H1 (cell line): ENCODE measurements around the gene BCL2L1. TPM values are rescaled to one million over a fixed set of nuclear protein-coding genes. Genes with fewer than 3 reads are reported as not detected.

ENCODE experiments used
- CTCF ChIA-PET: fragments of 300-600 bp; sonication (Branson Sonifier 250); formaldehyde crosslinking; loops from one replicate; lab custom pipeline; 2021; ENCODE audit not compliant: partially characterized antibody; lab: Charles Lee
- POLR2A ChIA-PET: fragments of 300-600 bp; sonication (Branson Sonifier 250); formaldehyde crosslinking; loops from one replicate; lab custom pipeline; 2021; ENCODE audit warnings: inconsistent platforms; ENCODE audit not compliant: partially characterized antibody; lab: Charles Lee
- DNase-seq, 2 experiments: peaks; one replicate each; pipeline versions ENCODE4 v3.0.0 to v3.0.0-alpha.2; 2010 to 2022; ENCODE audit warnings: low spot score in 2 of 2, low read depth in 1 of 2, mixed read lengths in 1 of 2
- FAIRE-seq: peaks from 2 replicates; lab custom pipeline; 2011; peaks lifted over from hg19 to GRCh38; lab: Jason Lieb, UNC
- H2AFZ ChIP-seq: 2 replicates; pipeline ENCODE4 v1.8.1; 2012; ENCODE audit warnings: low read length, inconsistent platforms
- H2AK5ac ChIP-seq: 2 replicates; pipeline ENCODE4 v1.6.1; 2013; ENCODE audit warnings: low read depth, low read length
- H2BK120ac ChIP-seq: replicated peaks from 2 replicates; pipeline ENCODE3; 2013; ENCODE audit warnings: low read depth, low read length, inconsistent platforms
- H2BK12ac ChIP-seq: 2 replicates; pipeline ENCODE4 v1.6.1; 2013; ENCODE audit warnings: low read depth, low read length
- H2BK15ac ChIP-seq: 2 replicates; pipeline ENCODE4 v1.6.1; 2013; ENCODE audit warnings: low read length
- H2BK20ac ChIP-seq: 2 replicates; pipeline ENCODE4 v1.6.1; 2013; ENCODE audit warnings: low read length
- H2BK5ac ChIP-seq: 2 replicates; pipeline ENCODE4 v1.6.1; 2013; ENCODE audit warnings: low read depth, low read length
- H3K14ac ChIP-seq: 2 replicates; pipeline ENCODE4 v1.6.1; 2013; ENCODE audit warnings: inconsistent platforms; ENCODE audit not compliant: insufficient read length
- H3K18ac ChIP-seq: 2 replicates; pipeline ENCODE4 v1.6.1; 2013; ENCODE audit warnings: low read length; ENCODE audit errors: extremely low read depth
- H3K23ac ChIP-seq: 2 replicates; pipeline ENCODE4 v1.6.1; 2013; ENCODE audit warnings: inconsistent platforms; ENCODE audit not compliant: insufficient read length
- H3K23me2 ChIP-seq: 2 replicates; pipeline ENCODE4 v1.6.1; 2013; ENCODE audit warnings: low read depth, low read length
- H3K27ac ChIP-seq: 2 replicates; pipeline ENCODE4 v1.6.1; 2011; ENCODE audit warnings: low read depth, low read length, inconsistent platforms
- H3K27me3 ChIP-seq, 4 experiments: replicated peaks in 1 of 4; 1 replicate in 1 of 4; 2 replicates in 3 of 4; pipeline versions ENCODE4 v1.6.1 to v1.8.1; 2011 to 2013; ENCODE audit warnings: low read length in 3 of 4, mild to moderate bottlenecking in 3 of 4, inconsistent platforms in 2 of 4, mixed read lengths in 2 of 4, moderate library complexity in 1 of 4; ENCODE audit not compliant: control insufficient read depth in 3 of 4, insufficient read depth in 3 of 4; ENCODE audit errors: extremely low read depth in 1 of 4
- H3K36me3 ChIP-seq, 4 experiments: 2 replicates each; pipeline versions ENCODE4 v1.6.1 to v1.8.1; 2011 to 2013; ENCODE audit warnings: mild to moderate bottlenecking in 4 of 4, low read length in 3 of 4, moderate library complexity in 2 of 4, control low read depth in 1 of 4, inconsistent platforms in 1 of 4; ENCODE audit not compliant: insufficient read depth in 4 of 4, control insufficient read depth in 2 of 4
- H3K4ac ChIP-seq: replicated peaks from 2 replicates; pipeline ENCODE3; 2013; ENCODE audit warnings: low read length, low read depth, mixed read lengths, inconsistent platforms; ENCODE audit not compliant: insufficient read length
- H3K4me1 ChIP-seq, 4 experiments: replicated peaks in 1 of 4; 1 replicate in 1 of 4; 2 replicates in 3 of 4; pipeline versions ENCODE4 v1.6.1 to v1.8.1; 2011 to 2013; ENCODE audit warnings: low read length in 3 of 4, inconsistent platforms in 2 of 4, mixed read lengths in 1 of 4; ENCODE audit not compliant: insufficient read depth in 4 of 4, control insufficient read depth in 3 of 4
- H3K4me2 ChIP-seq, 2 experiments: 2 replicates each; pipeline versions ENCODE4 v1.6.1 to v1.8.1; 2011 to 2013; ENCODE audit warnings: low read depth in 2 of 2, low read length in 2 of 2, control low read depth in 1 of 2, inconsistent platforms in 1 of 2, mild to moderate bottlenecking in 1 of 2; ENCODE audit not compliant: insufficient read depth in 1 of 2
- H3K4me3 ChIP-seq, 4 experiments: fragments of 200-600, 300-600 bp in 1 of 4; sonication (generic), shearing (Covaris generic), sonication (Bioruptor Twin) in 1 of 4; 2 replicates each; pipeline versions ENCODE4 v1.5.1 to v1.8.1; 2011 to 2016; ENCODE audit warnings: low read length in 4 of 4, low read depth in 3 of 4, control low read depth in 2 of 4, inconsistent platforms in 2 of 4, mild to moderate bottlenecking in 2 of 4, mixed read lengths in 1 of 4, moderate library complexity in 1 of 4; ENCODE audit not compliant: insufficient read depth in 2 of 4; ENCODE audit errors: extremely low read depth in 1 of 4
- H3K56ac ChIP-seq: replicated peaks from 2 replicates; pipeline ENCODE3; 2013; ENCODE audit warnings: low read depth, mild to moderate bottlenecking, mixed read lengths, low read length, inconsistent platforms; ENCODE audit not compliant: insufficient read length
- H3K79me1 ChIP-seq: 2 replicates; pipeline ENCODE4 v1.6.1; 2013; ENCODE audit warnings: low read depth, low read length, control low read depth
- H3K79me2 ChIP-seq, 2 experiments: 2 replicates each; pipeline versions ENCODE4 v1.6.1 to v1.8.1; 2012 to 2013; ENCODE audit warnings: low read length in 2 of 2, mild to moderate bottlenecking in 2 of 2, inconsistent platforms in 1 of 2; ENCODE audit not compliant: insufficient read depth in 2 of 2, control insufficient read depth in 1 of 2
- H3K9ac ChIP-seq, 4 experiments: replicated peaks in 1 of 4; 1 replicate in 1 of 4; 2 replicates in 3 of 4; pipeline versions ENCODE4 v1.6.1 to v1.8.1; 2011 to 2013; ENCODE audit warnings: low read depth in 3 of 4, low read length in 3 of 4, control low read depth in 2 of 4, mild to moderate bottlenecking in 2 of 4, moderate library complexity in 2 of 4, inconsistent platforms in 1 of 4; ENCODE audit errors: extremely low read depth in 1 of 4
- H3K9me3 ChIP-seq, 2 experiments: 2 replicates each; pipeline versions ENCODE4 v1.6.1 to v1.8.1; 2012 to 2013; ENCODE audit warnings: mild to moderate bottlenecking in 2 of 2, moderate library complexity in 2 of 2, control low read depth in 1 of 2, inconsistent platforms in 1 of 2, low read depth in 1 of 2, low read length in 1 of 2, mixed read lengths in 1 of 2; ENCODE audit not compliant: insufficient read depth in 2 of 2
- H4K20me1 ChIP-seq, 2 experiments: replicated peaks in 1 of 2; 2 replicates each; pipeline versions ENCODE3 to v1.8.1; 2011 to 2013; ENCODE audit warnings: inconsistent platforms in 2 of 2, low read length in 2 of 2, mild to moderate bottlenecking in 1 of 2; ENCODE audit not compliant: insufficient read depth in 2 of 2, control insufficient read depth in 1 of 2
- H4K5ac ChIP-seq: 2 replicates; pipeline ENCODE4 v1.6.1; 2013; ENCODE audit warnings: low read length, low read depth, mixed read lengths, inconsistent platforms; ENCODE audit not compliant: insufficient read length
- H4K8ac ChIP-seq: 2 replicates; pipeline ENCODE4 v1.8.0; 2013; ENCODE audit warnings: mild to moderate bottlenecking, moderate library complexity, low read length, inconsistent platforms; ENCODE audit not compliant: insufficient read depth; ENCODE audit errors: extremely low read depth
- H4K91ac ChIP-seq: replicated peaks from 2 replicates; pipeline ENCODE3; 2013; ENCODE audit warnings: low read length, mixed read lengths, inconsistent platforms; ENCODE audit not compliant: insufficient read length
- ATF2 ChIP-seq: IDR thresholded peaks from 2 replicates; pipeline ENCODE4 v1.6.1; 2012; ENCODE audit warnings: low read length, inconsistent platforms
- CTCF ChIP-seq, 3 experiments: IDR thresholded peaks; 1 replicate in 2 of 3; 2 replicates in 1 of 3; pipeline versions ENCODE4 v1.5.1 to v1.6.1; 2011; ENCODE audit warnings: low read length in 3 of 3, mild to moderate bottlenecking in 3 of 3, inconsistent platforms in 2 of 3, low read depth in 1 of 3, moderate library complexity in 1 of 3; ENCODE audit not compliant: insufficient read depth in 1 of 3; ENCODE audit errors: control extremely low read depth in 1 of 3
- HDAC2 ChIP-seq, 2 experiments: fragments of 300-600 bp in 1 of 2; sonication (generic) in 1 of 2; IDR thresholded peaks; 2 replicates each; pipeline ENCODE4 v1.6.1; 2011 to 2012; ENCODE audit warnings: low read depth in 2 of 2, low read length in 2 of 2, mild to moderate bottlenecking in 2 of 2, moderate library complexity in 2 of 2, borderline replicate concordance in 1 of 2, inconsistent platforms in 1 of 2
- RXRA ChIP-seq: IDR thresholded peaks from 2 replicates; pipeline ENCODE4 v1.6.1; 2011; ENCODE audit warnings: low read depth, mild to moderate bottlenecking, low read length, moderate library complexity; ENCODE audit not compliant: insufficient read depth
- SIN3A ChIP-seq, 2 experiments: IDR thresholded peaks in 1 of 2; conservative IDR thresholded peaks in 1 of 2; 2 replicates each; pipeline ENCODE4 v1.6.1; 2011 to 2012; ENCODE audit warnings: low read length in 2 of 2, improper control_type of control experiment in 1 of 2, low read depth in 1 of 2, mild to moderate bottlenecking in 1 of 2
- SRF ChIP-seq: IDR thresholded peaks from 2 replicates; pipeline ENCODE4 v1.6.1; 2011; ENCODE audit warnings: mild to moderate bottlenecking, low read depth, low read length, moderate library complexity
- WGBS, 2 experiments: shearing (Covaris generic) in 1 of 2; methylation state at CpG; one replicate each; pipeline versions ENCODE4 v1.1.6 to v1.1.7; 2013 to 2015; ENCODE audit warnings: low lambda C conversion rate in 2 of 2, mixed read lengths in 2 of 2, inconsistent platforms in 1 of 2, low coverage in 1 of 2, missing lambda C conversion rate in 1 of 2; ENCODE audit not compliant: insufficient replicate concordance in 2 of 2, insufficient coverage in 1 of 2, insufficient read length in 1 of 2; ENCODE audit errors: extremely low coverage in 1 of 2, missing lambda C conversion rate in 1 of 2; 5-methylcytosine and 5-hydroxymethylcytosine counted together
- polyA plus RNA-seq, 7 experiments: library from polyadenylated mRNA; depleted of rRNA in 3 of 7; stranded (reverse) in 5 of 7; unstranded in 2 of 7; fragments of >200 nt in 5 of 7; fragments of 200-250 nt in 2 of 7; gene quantifications; 1 replicate in 5 of 7; 2 replicates in 1 of 7; 4 replicates in 1 of 7; pipeline versions ENCODE4 v1.2.1 to v1.2.3, GENCODE V29; 2011 to 2013; ENCODE audit warnings: missing spikeins in 2 of 7, mixed read lengths in 2 of 7
- total RNA-seq: library from RNA; stranded (reverse); fragmentation: NEBNext Ultra II Directional; extraction: Animal tissue kit (Norgen Biotek cat#: 25700); gene quantifications from 2 replicates; pipeline ENCODE4 v1.2.1, GENCODE V29; 2021
- TF ChIP-seq, protein P1 (sequence below): IDR thresholded peaks from 2 replicates; pipeline ENCODE4 v1.6.1; 2011; ENCODE audit warnings: low read depth, mild to moderate bottlenecking, low read length; ENCODE audit not compliant: insufficient read depth

Gene BCL2L1
- total and polyA plus RNA-seq, 2 of the 8 experiments (the other 6 are each of a cell fraction or from before 2014, with no cell fraction given): 64.9 to 66.1 TPM

- Histone ChIP-seq H3K4me3 (no peak overlapping the region), H4K20me1 (peaks cover under 1 to 3% of the 10 kb centered on the region in 2 experiments), H3K79me1 (no peaks in the 10 kb centered on the region), H2BK12ac (no peak overlapping the region), H3K4me1 (no peaks in the 10 kb centered on the region; a peak in 1 of 7 replicates), H2AFZ (no peak overlapping the region), H3K27me3 (no peaks in the 10 kb centered on the region), H3K56ac (no peak overlapping the region), H3K18ac (no peak overlapping the region), H3K9ac (no peak overlapping the region), H2BK15ac (no peak overlapping the region), H3K23ac (no peak overlapping the region), H2BK120ac (no peak overlapping the region), H2AK5ac (no peak overlapping the region), H3K4ac (no peak overlapping the region), H2BK20ac (no peak overlapping the region), H3K36me3 (no peaks in the 10 kb centered on the region), H3K27ac (no peak overlapping the region), H3K9me3 (no peaks in the 10 kb centered on the region), H3K79me2 (peaks cover 0 to 2% of the 10 kb centered on the region in 2 experiments; a peak in 1 of 4 replicates), H4K91ac (no peak overlapping the region), H2BK5ac (no peak overlapping the region), H3K14ac (no peak overlapping the region), H3K23me2 (no peaks in the 10 kb centered on the region), H3K4me2 (no peak overlapping the region), H4K5ac (no peak overlapping the region), H4K8ac (no peak overlapping the region)
- CTCF ChIA-PET: interaction anchor here (9.3 kb wide), 1 partner anchor 10 kb away, joined by 52 read pairs; no protein-coding TSS in a partner anchor
- WGBS, 2 experiments: 94% methylated on average over 2 of the region's 2 CpGs; no CpG with 5 or more reads in 1 of the 2 experiments
- FAIRE-seq: no peak
- no peak for DNase-seq
- POLR2A ChIA-PET: no interaction called here
- TF ChIP-seq SRF (no peak), SIN3A (conservative IDR thresholded peaks at IDR 0.05 in 1 of 2, IDR thresholded peaks at IDR 0.05 in 1 of 2; ENCODE audit: low read depth in 1 of 2, low read length in 2 of 2) (no peak), HDAC2 (IDR thresholded peaks at IDR 0.05; ENCODE audit: borderline replicate concordance in 1 of 2, low read depth in 2 of 2, low read length in 2 of 2) (no peak), ATF2 (no peak), RXRA (no peak), CTCF (IDR thresholded peaks at IDR 0.05; ENCODE audit: control extremely low read depth in 1 of 3, insufficient read depth in 1 of 3, low read depth in 1 of 3, low read length in 3 of 3) (no peak)
- TF ChIP-seq, protein P1, sequence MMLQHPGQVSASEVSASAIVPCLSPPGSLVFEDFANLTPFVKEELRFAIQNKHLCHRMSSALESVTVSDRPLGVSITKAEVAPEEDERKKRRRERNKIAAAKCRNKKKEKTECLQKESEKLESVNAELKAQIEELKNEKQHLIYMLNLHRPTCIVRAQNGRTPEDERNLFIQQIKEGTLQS: no peak
Observed at GRCh38 chr20:31671324-31671723, 51.3 kb downstream of the BCL2L1 start.
